GM12872 (cell line): Measurements from ENCODE around the gene IRF4.

Source experiments
- CTCF ChIP-seq: IDR thresholded peaks from 3 replicates; pipeline ENCODE4 v1.5.1; 2011; ENCODE audit warnings: low read depth, mild to moderate bottlenecking, low read length, moderate library complexity; ENCODE audit not compliant: insufficient read depth

Gene IRF4

GRCh38 chr6:355373-356208 is 36.0 kb upstream of the IRF4 start:
- no peak for TF ChIP-seq CTCF

- no peak for TF ChIP-seq CTCF
These were observed 34.7 kb upstream of the IRF4 start for GRCh38 chr6:356828-357251.

GRCh38 chr6:357261-357790 is 34.2 kb upstream of the IRF4 start:
- no peak for TF ChIP-seq CTCF

- TF ChIP-seq CTCF, result no peak
These were observed 33.7 kb upstream of the IRF4 start for GRCh38 chr6:357791-358341.

- TF ChIP-seq CTCF, result no peak
These were observed 33.1 kb upstream of the IRF4 start for GRCh38 chr6:358432-358831.

- TF ChIP-seq CTCF, result no peak
These were observed 32.7 kb upstream of the IRF4 start for GRCh38 chr6:358847-359246.

- TF ChIP-seq CTCF, result no peak
These were observed 32.1 kb upstream of the IRF4 start for GRCh38 chr6:359261-360035.
